Epithelial cell of prostate (primary cell): ENCODE data around the gene MATCAP1.
A peak's percentile ranks its signal among the peaks of the same experiment; 100 is the strongest.

ENCODE experiments used
- DNase-seq: peaks from one replicate; pipeline ENCODE4 v3.0.0-alpha.2; 2011; ENCODE audit warnings: low read depth, low spot score
- H3K27ac ChIP-seq: fragments of 450-650 bp; 2 replicates; pipeline ENCODE4 v1.5.1; 2017; ENCODE audit warnings: mild to moderate bottlenecking

Gene MATCAP1

DNA sequence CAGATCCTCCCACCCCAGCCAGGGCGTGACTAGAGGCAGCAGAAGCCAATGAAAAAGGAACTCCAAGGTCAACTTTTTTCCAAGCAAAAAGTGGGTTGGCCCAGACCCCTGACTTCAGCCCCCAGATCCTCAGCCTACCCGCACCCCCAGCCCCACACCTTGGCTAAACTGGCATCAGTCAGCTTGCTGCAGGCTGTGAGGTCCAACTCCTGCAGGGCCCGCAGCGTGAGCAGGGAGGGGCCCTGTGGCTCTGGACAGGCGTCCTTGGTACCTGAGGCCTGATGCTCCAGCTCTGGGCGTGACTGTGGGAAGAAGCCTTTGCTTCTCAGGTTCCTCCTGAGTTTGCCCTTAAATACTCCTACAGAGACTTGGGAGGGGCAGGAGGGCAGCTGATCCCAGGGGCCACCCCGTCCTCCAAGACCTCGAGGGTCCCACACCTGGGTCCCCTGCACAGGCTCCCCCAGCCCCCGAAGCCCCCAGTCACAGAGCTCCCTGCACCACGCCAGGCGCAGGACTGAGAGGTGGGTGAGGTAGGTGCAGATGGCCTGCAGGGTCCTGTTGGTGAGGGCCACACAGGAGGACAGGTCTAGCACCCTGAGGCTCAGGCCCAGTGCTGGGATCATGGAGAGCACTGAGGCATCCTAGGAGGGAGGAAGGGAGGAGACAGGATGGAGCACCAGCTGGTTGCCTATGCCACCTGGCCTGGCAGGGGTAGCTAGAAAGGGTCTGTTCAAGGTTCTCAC is 24.6 kb upstream of the MATCAP1 start:
- DNase-seq = no peak
- peak overlapping the region; percentile 70 for H3K27ac ChIP-seq

- peak overlapping the region; percentile 70 for H3K27ac ChIP-seq
- no peak for DNase-seq
Observed at GRCh38 chr16:67207249-67208091, 23.7 kb upstream of the MATCAP1 start.

DNA sequence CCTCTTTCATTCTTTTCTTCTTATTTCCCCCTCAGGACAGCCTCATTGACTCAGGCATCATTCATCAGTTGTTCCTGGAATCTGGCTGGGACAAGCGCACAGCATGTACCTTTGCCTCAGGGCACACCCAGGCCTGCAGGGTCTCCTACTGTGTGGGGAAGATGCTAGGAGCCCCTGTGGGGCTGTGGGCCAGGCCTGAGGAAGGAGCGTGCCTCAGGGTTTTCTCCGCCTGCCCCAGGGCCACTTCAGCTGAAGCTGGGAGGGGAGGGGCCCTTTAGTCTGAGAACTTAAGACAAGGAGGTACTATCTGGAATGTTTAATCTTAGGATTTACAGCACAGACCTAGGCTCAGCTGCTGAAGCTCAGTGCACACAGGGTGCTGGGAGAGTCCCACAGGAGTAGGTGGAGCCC is 23.1 kb upstream of the MATCAP1 start:
- DNase-seq = no peak
- peak overlapping the region; percentile 70 for H3K27ac ChIP-seq

GRCh38 chr16:67206129-67206837 is 22.5 kb upstream of the MATCAP1 start:
- H3K27ac ChIP-seq = peak overlapping the region; percentile 70
- no peak for DNase-seq

- H3K27ac ChIP-seq = no peak overlapping the region
- no peak for DNase-seq
Observed at GRCh38 chr16:67204076-67204475, 20.3 kb upstream of the MATCAP1 start.

DNA sequence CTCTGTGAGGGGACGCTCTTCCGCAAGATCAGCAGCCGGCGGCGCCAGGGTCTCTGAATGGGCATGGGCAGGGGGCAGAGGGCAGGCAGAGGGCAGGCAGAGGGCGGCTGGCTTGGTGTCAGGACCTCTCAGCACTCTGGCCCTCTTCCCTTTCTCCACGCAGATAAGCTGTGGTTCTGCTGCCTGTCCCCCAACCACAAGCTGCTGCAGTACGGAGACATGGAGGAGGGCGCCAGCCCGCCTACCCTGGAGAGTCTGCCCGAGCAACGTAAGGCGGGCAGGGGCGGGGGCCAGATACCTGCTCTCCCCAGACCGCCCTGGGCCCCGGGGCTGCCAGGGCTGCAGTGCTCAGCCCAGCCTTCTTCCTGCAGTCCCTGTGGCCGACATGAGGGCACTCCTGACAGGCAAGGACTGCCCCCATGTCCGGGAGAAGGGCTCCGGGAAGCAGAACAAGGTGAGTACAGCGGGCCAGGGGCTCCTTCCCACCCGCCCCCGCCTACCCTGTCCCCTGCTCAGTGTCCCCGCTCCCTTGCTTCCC is 19.3 kb upstream of the MATCAP1 start:
- no peak overlapping the region for H3K27ac ChIP-seq
- no peak for DNase-seq

GRCh38 chr16:67202426-67202825 is 18.7 kb upstream of the MATCAP1 start:
- no peak overlapping the region for H3K27ac ChIP-seq
- no peak for DNase-seq

- DNase-seq = no peak
- H3K27ac ChIP-seq = no peak overlapping the region
Observed at GRCh38 chr16:67201411-67202345, 17.9 kb upstream of the MATCAP1 start.

- no peak for DNase-seq
- no peak overlapping the region for H3K27ac ChIP-seq
Observed at GRCh38 chr16:67200491-67200890, 16.7 kb upstream of the MATCAP1 start.

DNA sequence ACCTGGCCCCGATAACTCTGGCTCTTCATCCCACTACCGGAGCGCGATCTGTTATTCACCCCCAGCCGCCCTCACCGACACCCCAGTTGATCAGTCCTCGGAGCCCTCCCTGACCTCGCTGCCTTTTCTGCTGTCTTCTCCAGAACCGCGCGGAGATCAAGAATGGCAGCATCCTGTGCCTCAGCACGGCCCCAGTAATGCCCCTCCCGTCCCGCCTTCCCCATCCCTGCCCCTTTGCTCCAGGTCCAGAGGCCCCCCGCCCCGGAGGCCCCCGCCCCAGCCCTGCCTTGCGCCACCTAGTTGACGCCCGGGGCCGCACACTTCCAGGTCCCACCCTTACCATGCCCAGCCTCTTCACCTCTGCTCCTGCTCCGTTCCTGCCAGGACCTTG is 16.0 kb upstream of the MATCAP1 start:
- H3K27ac ChIP-seq = peak overlapping the region; percentile 81
- no peak for DNase-seq

DNA sequence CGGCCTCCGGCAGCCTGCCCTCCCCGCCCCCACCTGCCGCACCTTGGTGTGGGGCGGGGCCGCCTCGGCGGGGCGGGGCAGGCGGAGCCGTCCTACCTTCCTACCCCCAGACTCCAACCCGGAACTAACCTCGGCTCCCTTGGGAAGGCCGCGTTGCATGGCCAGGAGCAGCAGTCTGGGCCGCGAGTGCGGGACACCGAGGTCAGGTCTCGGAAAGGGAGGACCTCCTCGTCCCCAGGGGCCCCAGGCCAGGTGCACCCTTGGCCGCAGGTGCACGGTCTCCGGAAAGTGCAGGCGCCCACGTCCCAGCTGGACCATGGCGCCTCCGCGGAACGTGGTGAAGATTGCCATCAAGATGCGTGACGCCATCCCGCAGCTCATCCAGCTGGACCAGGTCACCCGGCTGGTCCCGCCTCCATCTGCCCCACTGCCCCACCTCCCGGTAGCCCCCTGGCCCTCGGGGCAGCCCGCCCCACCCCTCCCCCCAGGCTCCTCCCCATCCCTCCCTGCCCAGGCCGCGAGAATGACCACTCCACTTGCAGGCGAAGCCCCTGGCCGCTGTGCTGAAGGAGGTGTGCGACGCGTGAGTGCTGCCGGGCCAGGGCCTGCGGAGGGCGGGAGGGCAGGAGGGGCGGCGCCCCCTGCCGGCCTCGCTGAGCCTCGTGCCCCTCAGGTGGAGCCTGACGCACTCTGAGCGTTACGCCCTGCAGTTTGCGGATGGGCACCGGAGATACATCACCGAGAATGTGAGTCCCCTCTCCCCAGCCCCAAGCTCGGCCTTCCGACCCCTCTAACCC is 15.4 kb upstream of the MATCAP1 start, which contains the start of gene ELMO3:
TSS of gene ELMO3 (plus strand) at position 121 of the 797 bp plus-strand sequence. CDS start at position 317, 196 bp downstream.
- H3K27ac ChIP-seq = peak within 1 kb of the TSS; percentile 81
- no peak for DNase-seq

- peak overlapping the region; percentile 81 for H3K27ac ChIP-seq
Observed at GRCh38 chr16:67198238-67198734, 14.5 kb upstream of the MATCAP1 start.

DNA sequence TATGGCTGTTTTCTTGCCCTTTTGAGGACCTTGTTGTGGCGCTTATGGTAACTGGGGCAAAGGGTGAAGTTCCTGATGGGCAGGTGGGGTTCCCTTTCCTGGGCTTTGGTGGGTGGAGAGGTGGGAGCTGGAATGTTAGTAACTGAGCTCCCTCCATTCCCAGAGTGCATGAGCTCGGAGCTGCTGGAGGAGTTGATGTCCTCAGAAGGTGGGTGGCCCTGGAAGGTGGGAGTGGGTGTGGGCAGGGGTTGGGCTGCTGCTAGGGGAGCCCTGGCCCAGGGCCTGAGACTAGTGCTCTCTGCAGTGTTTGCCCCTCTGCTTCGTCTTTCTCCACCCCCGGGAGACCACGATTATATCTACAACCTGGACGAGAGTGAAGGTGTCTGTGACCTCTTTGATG is 13.9 kb upstream of the MATCAP1 start:
- H3K27ac ChIP-seq = peak overlapping the region; percentile 81
- DNase-seq = no peak

More at GRCh38 chr16:67198238-67198734, 14.5 kb upstream of the MATCAP1 start:
- DNase-seq = peak; percentile 36

DNA sequence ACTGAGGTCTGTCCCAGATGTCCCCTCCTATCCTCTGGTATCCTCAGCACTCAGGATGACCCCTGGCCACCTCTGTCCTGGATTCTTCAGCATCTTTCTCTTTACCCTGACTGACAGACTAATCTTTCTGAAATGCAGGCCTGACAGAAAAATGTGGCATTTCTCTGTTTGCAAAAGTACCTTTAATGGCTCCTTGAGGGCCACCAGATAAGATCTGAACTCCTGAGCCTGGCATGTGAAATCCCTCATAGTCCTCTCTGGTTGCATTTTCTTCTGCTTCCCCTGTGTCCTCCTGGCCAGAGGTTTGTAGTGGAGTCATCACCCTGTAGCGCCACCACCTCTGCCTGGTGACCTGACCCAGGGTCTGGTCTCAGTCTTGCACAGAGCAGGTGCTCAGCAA is 13.1 kb upstream of the MATCAP1 start:
- no peak for DNase-seq
- H3K27ac ChIP-seq = no peak overlapping the region

GRCh38 chr16:67195676-67196075 is 11.9 kb upstream of the MATCAP1 start:
- no peak overlapping the region for H3K27ac ChIP-seq
- DNase-seq = no peak

DNA sequence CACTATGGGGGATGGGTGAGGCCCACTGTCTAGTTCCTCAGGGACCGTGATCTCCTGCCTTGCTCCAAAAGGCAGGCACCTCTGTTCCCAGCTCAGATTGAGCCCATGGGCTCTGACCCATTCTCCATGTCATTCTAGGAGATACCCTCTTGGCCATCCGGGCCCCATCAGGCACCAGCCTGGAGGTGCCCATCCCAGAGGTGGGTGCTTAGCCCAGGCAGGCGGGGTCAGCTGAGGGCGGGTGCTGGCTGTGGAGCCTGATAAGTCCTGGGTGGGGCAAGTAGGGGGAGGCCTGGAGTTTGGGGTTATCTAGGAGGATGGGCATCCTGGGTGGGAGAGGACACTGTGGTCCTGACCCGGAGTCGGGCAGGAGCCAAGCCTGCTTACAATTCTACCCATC is 10.5 kb upstream of the MATCAP1 start:
- no peak overlapping the region for H3K27ac ChIP-seq
- no peak for DNase-seq

DNA sequence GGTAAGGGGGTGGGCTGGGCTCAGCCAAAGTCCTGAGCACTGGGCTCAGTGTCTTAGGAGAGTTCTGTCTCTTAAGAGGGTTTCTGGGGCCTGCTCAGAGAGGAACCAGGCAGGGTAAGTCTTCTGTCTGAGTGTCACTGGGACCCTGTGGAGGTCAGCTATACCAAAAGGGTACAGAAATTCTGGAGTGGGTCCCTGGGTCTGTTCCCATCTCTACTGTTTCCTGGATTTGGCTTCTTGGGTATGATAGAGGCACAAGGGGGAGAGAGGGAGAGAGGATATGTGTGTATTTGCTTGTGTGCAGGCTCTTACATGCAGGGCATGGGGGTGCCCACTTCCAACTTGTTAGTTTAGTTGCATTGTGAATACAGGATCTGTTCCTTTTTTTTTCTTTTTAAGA is 9.8 kb upstream of the MATCAP1 start:
- DNase-seq = no peak
- no peak overlapping the region for H3K27ac ChIP-seq

GRCh38 chr16:67192781-67193361 is 9.1 kb upstream of the MATCAP1 start:
- H3K27ac ChIP-seq = peak overlapping the region; percentile 56
- DNase-seq = no peak
